Fibroblast of pulmonary artery (primary cell): ENCODE results near the gene MOB3A.

ENCODE experiments used
- DNase-seq: peaks from one replicate; pipeline ENCODE4 v3.0.0-alpha.2; 2010; ENCODE audit warnings: low read depth
- H3K4me3 ChIP-seq: replicated peaks from 2 replicates; pipeline ENCODE4 v1.5.1; 2011; ENCODE audit warnings: low read depth, mild to moderate bottlenecking, control low read depth, low read length, moderate library complexity
- TF ChIP-seq, protein P1 (sequence below): IDR thresholded peaks from 2 replicates; pipeline ENCODE4 v1.5.1; 2011; ENCODE audit warnings: mild to moderate bottlenecking, control low read depth, low read length, inconsistent platforms; ENCODE audit errors: missing control alignments

Gene MOB3A

DNA sequence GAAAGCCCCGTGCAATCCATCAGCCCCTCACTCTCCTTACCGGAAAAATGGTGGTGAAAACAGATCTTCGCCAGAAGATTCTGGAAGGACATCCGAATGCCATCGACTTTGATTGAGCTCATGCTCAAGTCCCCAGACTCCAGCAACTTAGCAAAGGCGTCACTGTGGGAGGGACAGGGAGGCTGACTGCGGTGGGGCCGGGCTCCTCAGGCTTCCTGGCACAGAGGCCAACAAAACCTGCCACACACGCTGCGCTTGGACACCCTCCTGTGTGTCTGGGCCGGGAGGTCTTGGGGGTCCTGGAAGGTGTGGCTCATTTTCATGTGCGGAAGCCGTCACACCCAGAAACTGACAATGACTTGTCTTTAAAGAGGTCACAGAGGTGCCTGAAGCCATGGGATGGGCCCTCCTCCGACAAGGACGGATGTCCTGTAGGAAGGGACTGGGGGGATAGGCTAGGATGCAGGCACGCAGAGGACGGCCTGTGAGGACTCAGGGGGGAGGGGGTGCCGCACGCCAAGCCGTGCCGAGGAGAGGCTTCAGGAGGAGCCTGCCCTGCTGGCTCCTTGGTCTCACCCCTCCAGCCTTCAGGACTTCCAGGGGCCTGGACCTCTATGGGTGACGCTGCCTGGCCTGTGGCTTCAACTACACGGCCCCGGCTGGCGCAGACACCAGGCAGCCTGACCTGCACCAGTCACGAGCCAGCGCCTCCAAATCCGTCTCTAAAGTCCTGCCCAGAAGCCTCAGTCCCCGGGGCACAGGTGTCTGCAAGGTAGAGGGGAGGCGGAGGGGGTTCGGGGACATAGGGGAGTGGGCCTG is 13.1 kb upstream of the MOB3A start:
- no peak overlapping the region for H3K4me3 ChIP-seq
- DNase-seq, result no peak
- TF ChIP-seq, protein P1, sequence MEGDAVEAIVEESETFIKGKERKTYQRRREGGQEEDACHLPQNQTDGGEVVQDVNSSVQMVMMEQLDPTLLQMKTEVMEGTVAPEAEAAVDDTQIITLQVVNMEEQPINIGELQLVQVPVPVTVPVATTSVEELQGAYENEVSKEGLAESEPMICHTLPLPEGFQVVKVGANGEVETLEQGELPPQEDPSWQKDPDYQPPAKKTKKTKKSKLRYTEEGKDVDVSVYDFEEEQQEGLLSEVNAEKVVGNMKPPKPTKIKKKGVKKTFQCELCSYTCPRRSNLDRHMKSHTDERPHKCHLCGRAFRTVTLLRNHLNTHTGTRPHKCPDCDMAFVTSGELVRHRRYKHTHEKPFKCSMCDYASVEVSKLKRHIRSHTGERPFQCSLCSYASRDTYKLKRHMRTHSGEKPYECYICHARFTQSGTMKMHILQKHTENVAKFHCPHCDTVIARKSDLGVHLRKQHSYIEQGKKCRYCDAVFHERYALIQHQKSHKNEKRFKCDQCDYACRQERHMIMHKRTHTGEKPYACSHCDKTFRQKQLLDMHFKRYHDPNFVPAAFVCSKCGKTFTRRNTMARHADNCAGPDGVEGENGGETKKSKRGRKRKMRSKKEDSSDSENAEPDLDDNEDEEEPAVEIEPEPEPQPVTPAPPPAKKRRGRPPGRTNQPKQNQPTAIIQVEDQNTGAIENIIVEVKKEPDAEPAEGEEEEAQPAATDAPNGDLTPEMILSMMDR, result no peak

DNA sequence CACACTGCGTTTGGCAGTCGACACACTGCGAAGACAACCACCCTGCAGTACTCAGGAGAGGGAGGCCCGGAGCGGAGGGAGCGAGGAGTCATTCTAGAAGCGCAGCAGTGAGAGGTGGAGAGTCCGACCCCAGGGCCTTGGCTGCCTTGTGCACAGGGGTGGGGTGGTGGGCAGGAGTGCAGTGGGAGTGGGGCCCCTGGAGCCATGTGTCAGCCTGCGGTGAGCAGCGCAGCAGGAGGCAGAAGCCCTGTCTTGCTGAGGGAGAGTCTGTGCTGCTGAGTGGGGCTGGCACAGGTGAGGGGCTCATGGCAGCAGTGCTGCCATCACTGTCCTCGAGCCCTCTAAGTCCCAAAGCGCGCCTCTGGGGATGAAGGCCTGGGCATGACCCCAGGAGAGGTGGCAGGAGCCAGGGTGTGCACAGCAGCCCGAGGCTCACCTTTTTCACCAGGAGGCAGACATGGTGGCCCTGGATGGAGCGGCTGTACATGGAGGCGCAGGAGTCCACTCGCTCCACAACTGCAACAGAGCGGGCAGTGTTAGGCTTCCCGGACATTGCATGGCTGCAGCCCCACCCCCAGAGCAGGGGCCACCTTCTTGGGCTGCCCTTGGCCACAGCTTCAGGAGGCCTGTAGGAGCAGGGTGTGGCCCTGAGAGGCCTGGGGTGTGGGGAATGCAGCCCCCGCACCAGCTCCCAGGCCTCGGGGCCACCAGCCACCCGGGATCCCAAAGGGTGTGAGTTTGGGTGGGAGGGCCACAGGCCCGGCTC is 12.3 kb upstream of the MOB3A start:
- TF ChIP-seq, protein P1, result no peak
- no peak for DNase-seq
- H3K4me3 ChIP-seq, result no peak overlapping the region

GRCh38 chr19:2103045-2103707 is 7.0 kb upstream of the MOB3A start:
- TF ChIP-seq, protein P1, result no peak
- H3K4me3 ChIP-seq, result no peak overlapping the region
- no peak for DNase-seq

GRCh38 chr19:2101417-2102335 is 5.5 kb upstream of the MOB3A start:
- H3K4me3 ChIP-seq, result no peak overlapping the region
- TF ChIP-seq, protein P1, result no peak
- no peak for DNase-seq

- TF ChIP-seq, protein P1, result no peak
- no peak overlapping the region for H3K4me3 ChIP-seq
- DNase-seq, result no peak
Measured at GRCh38 chr19:2100719-2101061, 4.6 kb upstream of the MOB3A start.
